WI38 (cell line): ENCODE data around the gene MRPL40.
A peak's percentile ranks its signal among the peaks of the same experiment; 100 is the strongest.

ENCODE experiments used
- H3K4me3 ChIP-seq: 2 replicates; pipeline ENCODE4 v1.5.1; 2011; ENCODE audit warnings: low read depth, mild to moderate bottlenecking, control low read depth, low read length
- TF ChIP-seq, protein P1 (sequence below): IDR thresholded peaks from 2 replicates; pipeline ENCODE4 v1.5.1; 2012; ENCODE audit warnings: low read depth, mild to moderate bottlenecking, control low read depth, low read length

The MRPL40 gene

DNA sequence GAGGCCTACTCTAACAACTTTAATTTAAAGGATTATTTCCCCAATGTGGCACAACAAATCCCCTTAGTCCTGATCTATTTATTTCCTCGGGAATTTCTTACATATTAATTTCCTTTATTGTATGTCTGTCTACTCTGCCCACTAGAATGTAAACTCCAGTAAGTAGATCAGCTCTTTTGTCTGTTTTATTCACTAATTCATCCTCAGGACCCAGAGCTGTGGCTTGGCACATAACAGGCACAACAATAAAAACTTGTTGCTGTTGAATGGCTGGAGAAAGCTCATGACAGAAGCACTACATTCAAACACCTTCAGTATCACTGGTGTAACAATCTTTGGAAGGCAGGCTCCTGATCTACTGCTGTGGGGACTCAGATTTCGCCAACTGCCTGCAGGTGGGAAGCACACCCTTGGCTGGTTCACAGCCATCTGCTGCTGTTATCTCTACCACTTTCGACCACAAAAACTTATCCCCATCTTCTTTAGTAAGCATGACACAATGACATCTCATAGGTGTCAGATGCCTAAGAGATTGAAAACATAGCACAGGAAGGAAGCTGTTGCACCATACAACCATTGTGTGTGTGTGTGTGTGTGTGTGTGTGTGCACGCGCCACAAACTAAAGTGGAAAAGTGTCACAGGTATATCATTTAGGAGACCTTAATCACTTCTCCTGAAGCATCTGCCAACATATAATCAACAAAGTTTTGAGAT is 12.7 kb upstream of the MRPL40 start:
- no peak overlapping the region for H3K4me3 ChIP-seq
- TF ChIP-seq, protein P1, sequence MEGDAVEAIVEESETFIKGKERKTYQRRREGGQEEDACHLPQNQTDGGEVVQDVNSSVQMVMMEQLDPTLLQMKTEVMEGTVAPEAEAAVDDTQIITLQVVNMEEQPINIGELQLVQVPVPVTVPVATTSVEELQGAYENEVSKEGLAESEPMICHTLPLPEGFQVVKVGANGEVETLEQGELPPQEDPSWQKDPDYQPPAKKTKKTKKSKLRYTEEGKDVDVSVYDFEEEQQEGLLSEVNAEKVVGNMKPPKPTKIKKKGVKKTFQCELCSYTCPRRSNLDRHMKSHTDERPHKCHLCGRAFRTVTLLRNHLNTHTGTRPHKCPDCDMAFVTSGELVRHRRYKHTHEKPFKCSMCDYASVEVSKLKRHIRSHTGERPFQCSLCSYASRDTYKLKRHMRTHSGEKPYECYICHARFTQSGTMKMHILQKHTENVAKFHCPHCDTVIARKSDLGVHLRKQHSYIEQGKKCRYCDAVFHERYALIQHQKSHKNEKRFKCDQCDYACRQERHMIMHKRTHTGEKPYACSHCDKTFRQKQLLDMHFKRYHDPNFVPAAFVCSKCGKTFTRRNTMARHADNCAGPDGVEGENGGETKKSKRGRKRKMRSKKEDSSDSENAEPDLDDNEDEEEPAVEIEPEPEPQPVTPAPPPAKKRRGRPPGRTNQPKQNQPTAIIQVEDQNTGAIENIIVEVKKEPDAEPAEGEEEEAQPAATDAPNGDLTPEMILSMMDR: no peak

DNA sequence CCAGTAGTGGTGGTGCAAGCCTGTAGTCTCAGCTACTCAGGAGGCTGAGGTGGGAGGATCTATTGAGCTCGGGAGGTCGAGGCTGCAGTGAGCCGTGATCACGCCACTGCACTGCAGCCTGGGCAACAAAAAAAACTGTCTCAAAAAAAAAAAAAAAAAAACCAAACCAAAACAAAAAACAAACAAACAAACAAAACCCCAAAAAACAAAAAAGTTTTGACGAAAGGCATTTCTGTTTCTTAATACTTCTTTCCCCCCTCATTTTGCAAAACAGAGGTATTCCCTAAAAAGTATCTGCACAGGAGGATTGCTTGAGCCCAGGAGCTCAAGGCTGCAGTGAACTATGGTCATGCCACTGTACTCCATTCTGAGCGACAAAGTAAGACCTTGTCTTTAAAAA is 12.0 kb upstream of the MRPL40 start:
- H3K4me3 ChIP-seq: no peak overlapping the region
- TF ChIP-seq, protein P1: no peak

DNA sequence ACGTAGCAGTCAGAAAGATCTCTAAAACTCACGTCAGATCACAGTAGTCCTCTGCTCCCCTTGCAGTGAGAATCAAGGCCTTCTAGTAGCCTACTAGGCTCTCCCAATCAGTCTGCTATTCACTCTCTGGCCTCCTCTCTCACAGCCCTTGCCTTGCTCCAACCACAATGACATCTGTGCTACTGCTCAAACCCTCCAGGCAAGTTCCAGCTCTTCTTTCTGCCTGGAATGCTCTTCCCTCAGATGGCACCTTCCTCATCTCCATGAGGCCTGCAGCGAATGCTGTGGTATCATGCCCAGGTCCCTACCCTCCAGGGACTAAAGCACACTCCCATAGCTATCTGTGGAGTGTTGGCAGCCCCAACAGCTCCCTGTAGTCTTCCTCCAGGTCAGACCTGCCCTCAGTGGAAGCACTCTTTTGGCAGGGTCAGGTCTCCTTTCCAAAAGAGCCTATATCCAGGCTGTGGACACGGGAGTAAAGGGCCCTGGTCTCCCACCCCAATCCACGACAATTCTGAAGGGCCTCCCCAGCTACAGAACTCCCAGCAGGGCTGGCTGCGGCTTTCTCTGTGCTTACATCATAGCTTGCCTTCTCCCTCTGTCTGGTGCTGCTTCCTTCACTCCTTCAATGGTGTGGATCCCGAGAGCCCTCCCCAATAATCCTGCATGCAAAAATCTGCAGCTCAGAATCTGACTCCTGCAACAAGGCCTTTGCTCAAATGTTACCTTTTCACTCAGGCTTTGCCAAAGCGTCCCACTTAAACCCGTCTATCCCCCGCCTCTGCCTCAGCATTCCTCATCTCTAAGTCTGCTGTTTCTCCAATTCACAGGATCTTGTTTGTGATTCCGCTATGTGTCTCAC is 9.7 kb upstream of the MRPL40 start:
- no peak overlapping the region for H3K4me3 ChIP-seq
- TF ChIP-seq, protein P1: no peak

DNA sequence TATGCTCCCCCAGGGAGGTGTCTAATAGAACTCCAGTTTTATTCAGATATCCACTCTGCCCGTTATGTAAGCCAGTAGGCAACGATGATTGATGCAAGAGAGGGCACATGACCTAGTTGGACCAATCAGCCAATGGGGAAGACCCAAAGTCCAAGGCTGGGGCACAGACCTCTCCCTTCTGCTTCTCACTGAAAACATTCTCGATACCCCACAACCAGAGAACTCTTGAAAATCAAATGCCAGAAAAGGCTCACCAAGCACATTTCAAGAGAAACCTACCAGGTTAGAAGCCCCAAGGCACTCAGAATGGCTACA is 8.2 kb upstream of the MRPL40 start:
- H3K4me3 ChIP-seq: no peak overlapping the region
- TF ChIP-seq, protein P1: no peak

DNA sequence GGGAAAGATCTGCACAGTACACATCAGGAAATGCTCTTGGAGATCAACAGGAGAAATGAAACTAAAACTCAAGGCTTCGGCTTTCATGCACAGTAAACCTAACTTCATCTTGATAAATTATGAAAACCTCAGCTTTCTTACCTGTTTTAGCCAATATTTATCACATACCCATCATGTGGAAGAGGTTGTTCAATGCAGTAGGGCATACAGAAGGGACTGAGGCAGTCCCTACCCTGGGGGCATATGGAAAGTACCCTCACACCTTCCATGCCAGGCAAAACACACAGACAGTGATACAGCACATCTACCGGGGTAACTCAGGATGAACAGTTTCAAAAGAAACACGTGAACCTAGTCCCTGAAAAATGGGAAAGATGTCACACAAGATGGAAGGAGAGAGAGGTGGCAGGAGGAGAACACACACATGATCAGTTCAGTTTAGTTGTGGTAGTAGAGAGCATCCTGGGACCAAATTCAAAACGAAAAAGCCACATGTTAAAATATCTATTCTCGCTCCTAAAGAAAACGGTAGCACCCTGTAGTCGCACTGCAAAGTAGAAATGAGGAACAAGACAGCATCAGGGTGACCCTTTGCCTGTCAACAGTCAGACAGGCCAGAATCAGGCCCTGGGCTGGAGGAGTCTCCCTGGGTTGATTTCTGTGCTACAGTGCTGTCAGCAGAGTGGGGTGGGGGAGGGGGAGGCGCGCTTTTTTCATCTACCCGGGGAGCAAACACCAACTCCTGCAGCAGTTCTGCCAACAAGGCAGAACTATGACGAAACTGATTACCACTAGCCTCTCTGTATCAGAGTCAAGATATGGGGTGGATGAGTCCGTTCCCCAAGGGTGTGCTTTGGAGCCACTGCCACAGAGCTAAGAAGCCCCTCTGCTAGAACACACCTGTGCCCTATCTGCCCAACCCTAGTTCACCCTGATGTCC is 2.1 kb upstream of the MRPL40 start:
- H3K4me3 ChIP-seq: peak overlapping the region; percentile 72
- TF ChIP-seq, protein P1: no peak; the same call in 1 of the 2 replicates

DNA sequence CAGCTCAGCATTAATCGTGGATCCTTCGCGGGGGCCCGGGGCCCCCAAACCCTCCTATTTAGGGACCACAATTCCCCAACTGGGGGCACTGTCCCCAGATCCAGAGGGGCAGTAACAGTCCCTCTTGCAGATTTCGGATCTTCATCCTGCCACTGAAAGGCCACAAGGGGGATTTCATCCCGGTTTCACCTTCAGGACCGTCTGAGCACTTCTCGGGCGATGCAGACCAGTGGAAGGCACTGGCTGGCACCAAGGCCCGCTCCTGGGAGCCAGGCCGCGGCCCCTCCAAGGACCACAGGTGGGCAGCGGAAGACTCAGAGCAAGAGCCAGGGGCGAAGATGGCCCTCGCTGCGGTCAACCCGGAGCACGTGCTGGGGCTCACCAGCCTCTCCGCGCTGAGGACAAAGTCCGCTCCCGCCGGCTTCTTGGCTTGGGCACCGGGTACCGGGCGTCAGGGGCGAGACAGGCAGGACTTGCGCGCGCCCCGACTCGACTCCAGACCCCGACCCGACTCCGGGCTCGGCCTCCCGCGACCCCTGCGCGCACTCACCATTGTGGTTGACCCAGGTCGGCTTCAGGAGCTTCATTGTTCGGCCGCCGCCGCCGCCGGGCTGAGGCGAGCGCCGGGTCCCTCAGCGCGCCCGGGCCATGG is 1.3 kb upstream of the MRPL40 start:
- TF ChIP-seq, protein P1: no peak

More for the DNA sequence above, 1.3 kb upstream of the MRPL40 start:
- peak overlapping the region; percentile 72 for H3K4me3 ChIP-seq
